Ovary (tissue), 9 donors: ENCODE measurements around the gene NOD1. TPM values are rescaled to one million over a fixed set of nuclear protein-coding genes. Genes with fewer than 3 reads are reported as not detected.

Source experiments
- DNase-seq, 5 donors: peaks; one replicate each; pipeline ENCODE4 v3.0.0-alpha.2; 2019 to 2020
- H3K27ac ChIP-seq, 2 donors: fragments of 200-600 bp; one replicate each; pipeline versions ENCODE4 v1.5.1 to v1.8.0; 2019 to 2022
- H3K27me3 ChIP-seq: fragments of 200-600 bp; one replicate; pipeline ENCODE4 v1.8.0; 2022
- H3K36me3 ChIP-seq: fragments of 200-600 bp; sonication (generic); one replicate; pipeline ENCODE4 v1.5.1; 2019
- H3K4me1 ChIP-seq: one replicate; pipeline ENCODE4 v1.8.1; 2013; ENCODE audit warnings: mild to moderate bottlenecking, moderate library complexity; ENCODE audit not compliant: insufficient read depth
- H3K4me3 ChIP-seq: fragments of 200-600 bp; sonication (generic); one replicate; pipeline ENCODE4 v1.5.1; 2017
- H3K9me3 ChIP-seq, 2 donors: fragments of 200-600 bp in 1 of 2; sonication (generic) in 1 of 2; one replicate each; pipeline versions ENCODE4 v1.5.1 to v1.8.1; 2013 to 2019; ENCODE audit warnings: mild to moderate bottlenecking in 1 of 2, moderate library complexity in 1 of 2
- CTCF ChIP-seq, 3 donors: fragments of 450-650 bp in 2 of 3; fragments of 200-600 bp in 1 of 3; IDR thresholded peaks; one replicate each; pipeline versions ENCODE4 v1.5.1 to v1.8.0; 2016 to 2022; ENCODE audit warnings: antibody characterized with exemption in 3 of 3, mild to moderate bottlenecking in 1 of 3
- EP300 ChIP-seq: sonication (generic); formaldehyde crosslinking; IDR thresholded peaks from one replicate; pipeline ENCODE4 v1.6.1; 2017; ENCODE audit warnings: antibody characterized with exemption
- POLR2A ChIP-seq: fragments of 450-650 bp; IDR thresholded peaks from one replicate; pipeline ENCODE4 v1.6.1; 2017; ENCODE audit warnings: antibody characterized with exemption, mild to moderate bottlenecking, moderate library complexity
- WGBS, 3 donors: extraction: QIAGEN DNeasy Blood & Tissue Kit in 1 of 3; methylation state at CpG; one replicate each; pipeline versions ENCODE4 v1.1.5 to v1.1.7; 2013 to 2017; 5-methylcytosine and 5-hydroxymethylcytosine counted together
- intact Hi-C, 4 donors: fragments of 100-400 bp; cut with DNase I; formaldehyde crosslinking; loops; one replicate each; pipeline versions ENCODE4 v1.11.0 to v1.15.1; 2022 to 2023
- polyA plus RNA-seq, 2 donors: library from polyadenylated mRNA; stranded (reverse); fragments of 200-250 nt in 1 of 2; fragments of 350-450 nt in 1 of 2; fragmentation: Illumina TruSeq in 1 of 2; extraction: RNeasy Lipid Tissue Mini Kit (QIAGEN cat#74804) in 1 of 2; gene quantifications; one replicate each; pipeline ENCODE4 v1.2.3, GENCODE V29; 2013 to 2014
- total RNA-seq, 7 donors: library from RNA; depleted of rRNA in 2 of 7; stranded (reverse); fragments of >200 nt in 2 of 7; fragmentation: NEBNext Ultra II Directional in 3 of 7; extraction: Animal tissue kit (Norgen Biotek cat#: 25700) in 3 of 7; gene quantifications; one replicate each; pipeline versions ENCODE4 v1.1.0 to v1.2.4, GENCODE V29; 2016 to 2023
- donor health status: DM: no; HTN: no; CAD: no; lungs with moderate emphysema.
- donor health status: DM: no; HTN: no; CAD: no.
- donor health status: Bipolar disorder and iron deficiency.
- donor health status: DM: yes; HTN: yes; CAD: no.
- donor health status: DM: no; HTN: no; CAD: no.
- donor health status: DM: yes; HTN: yes; CAD: no.

NOD1 gene
- total and polyA plus RNA-seq, 9 donors, result 15.2 to 33.5 (median 20.5) TPM

GRCh38 chr7:30468041-30468440 lies 10.5 kb downstream of the NOD1 start:
- H3K27me3 ChIP-seq, result no peaks in the 10 kb centered on the region
- intact Hi-C loops, result no loop called here
- 37 to 40% (median 38%) methylated on average over 2 of the region's 2 CpGs for WGBS, 3 donors
- H3K4me1 ChIP-seq, result peaks cover 45% of the 10 kb centered on the region
- no peaks in the 10 kb centered on the region for H3K9me3 ChIP-seq
- TF ChIP-seq CTCF (IDR thresholded peaks at IDR 0.05) (no peak), POLR2A (no peak), EP300 (no peak)
- H3K36me3 ChIP-seq, result no peaks in the 10 kb centered on the region
- DNase-seq, result no peak
- peak overlapping the region; percentile 42 to 81 for H3K27ac ChIP-seq
- no peak overlapping the region for H3K4me3 ChIP-seq

DNA sequence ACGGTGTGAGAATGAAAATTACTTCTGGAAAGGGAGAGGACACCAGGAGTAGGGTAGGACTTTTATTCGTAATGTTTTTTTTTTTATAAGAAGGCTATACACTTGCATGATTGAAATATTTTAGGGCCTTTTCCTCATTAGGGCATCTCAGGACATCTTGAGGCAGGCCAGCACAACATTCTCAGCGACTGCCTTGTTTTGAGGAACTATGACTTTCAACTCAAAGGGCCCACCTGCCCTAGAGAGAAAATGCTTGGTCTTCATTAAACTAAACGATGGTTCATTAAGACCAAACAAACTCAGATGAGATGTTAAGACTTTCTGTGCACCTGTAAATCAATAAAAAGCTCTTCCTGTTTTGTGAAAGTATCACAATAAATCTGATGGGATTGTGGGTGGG lies 11.3 kb downstream of the NOD1 start:
- Histone ChIP-seq H3K36me3 (no peaks in the 10 kb centered on the region), H3K4me1 (peaks cover 38% of the 10 kb centered on the region), H3K27ac (no peak overlapping the region), H3K27me3 (no peaks in the 10 kb centered on the region), H3K9me3 (no peaks in the 10 kb centered on the region), H3K4me3 (no peak overlapping the region)
- intact Hi-C loops, result no loop called here
- WGBS, 3 donors, result 90 to 92% (median 92%) methylated on average over 4 of the region's 4 CpGs
- TF ChIP-seq CTCF (IDR thresholded peaks at IDR 0.05) (no peak), EP300 (no peak), POLR2A (no peak)
- DNase-seq, result peak in 1 of 5 donors; percentile 3

DNA sequence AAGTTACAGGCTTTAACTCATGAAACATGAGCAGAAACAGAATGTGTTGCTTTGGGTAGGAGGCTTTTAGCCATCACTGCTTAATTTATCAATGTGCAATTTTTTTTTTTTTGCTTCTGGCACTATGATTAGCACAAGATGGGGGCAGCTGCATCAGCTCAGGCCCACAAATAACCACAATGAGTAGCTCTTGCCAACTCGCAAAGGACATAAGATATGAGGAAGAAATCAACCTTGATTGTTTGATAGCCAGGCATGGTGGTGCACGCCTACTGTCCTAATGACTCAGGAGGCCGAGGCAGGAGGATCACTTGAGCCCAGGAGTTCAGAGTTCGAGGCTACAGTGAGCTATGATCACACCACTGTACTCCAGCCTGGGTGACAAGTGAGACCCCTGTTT lies 12.3 kb downstream of the NOD1 start:
- H3K9me3 ChIP-seq, result no peaks in the 10 kb centered on the region
- H3K4me3 ChIP-seq, result no peak overlapping the region
- peak in 1 of 5 donors; percentile 15 for DNase-seq
- intact Hi-C loops, result no loop called here
- H3K27me3 ChIP-seq, result no peaks in the 10 kb centered on the region
- TF ChIP-seq POLR2A (no peak), CTCF (IDR thresholded peaks at IDR 0.05) (no peak), EP300 (no peak)
- WGBS, 3 donors, result 56 to 69% (median 57%) methylated on average over 4 of the region's 4 CpGs
- no peaks in the 10 kb centered on the region for H3K36me3 ChIP-seq
- peaks cover 29% of the 10 kb centered on the region for H3K4me1 ChIP-seq
- peak overlapping the region in 1 of 2 donors; percentile 20 for H3K27ac ChIP-seq

DNA sequence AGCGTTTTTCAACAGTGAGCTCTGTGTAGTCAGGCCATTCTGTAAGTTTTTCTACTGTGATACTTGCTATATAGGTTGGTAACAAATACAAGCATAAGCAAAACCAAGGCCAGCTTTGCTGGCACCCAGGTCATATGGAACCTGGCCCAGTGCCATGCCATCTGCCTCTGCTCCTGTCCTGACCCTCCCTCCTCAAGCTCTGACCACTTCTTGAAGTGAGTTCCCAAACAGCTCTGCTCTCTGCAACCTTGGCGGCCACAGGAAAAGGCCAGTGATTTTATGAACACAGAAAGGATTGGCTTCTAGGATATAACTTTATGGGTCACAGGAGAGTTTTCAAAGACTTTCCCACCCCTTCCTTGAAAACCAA lies 12.8 kb downstream of the NOD1 start:
- TF ChIP-seq CTCF (IDR thresholded peaks at IDR 0.05) (no peak), POLR2A (no peak), EP300 (no peak)
- Histone ChIP-seq H3K36me3 (no peaks in the 10 kb centered on the region), H3K4me1 (peaks cover 26% of the 10 kb centered on the region), H3K9me3 (no peaks in the 10 kb centered on the region), H3K27me3 (no peaks in the 10 kb centered on the region), H3K27ac (peak overlapping the region in 1 of 2 donors; percentile 20), H3K4me3 (no peak overlapping the region)
- WGBS, 3 donors, result 69 to 76% (median 71%) methylated on average over 2 of the region's 2 CpGs
- intact Hi-C loops, result no loop called here
- peak in 1 of 5 donors; percentile 28 for DNase-seq
